HFFc6 (cell line): ENCODE results near the gene MECR. TPM values are rescaled to one million over a fixed set of nuclear protein-coding genes. Genes with fewer than 3 reads are reported as not detected.
A peak's percentile ranks its signal among the peaks of the same experiment; 100 is the strongest.
"Not testable (repeated sequence)": the region's sequence is repeated elsewhere in the genome, so short reads cannot be mapped to it uniquely, and the experiment has no call there.

Experiments
- DNase-seq: peaks from one replicate; pipeline ENCODE4 v3.0.0-alpha.2; 2018
- H3K27ac Mint-ChIP-seq: 2 replicates; pipeline ENCODE4 v1.8.0; 2020; ENCODE audit warnings: mild to moderate bottlenecking, mixed read lengths
- H3K27me3 Mint-ChIP-seq: 2 replicates; pipeline ENCODE4 v1.8.0; 2021; ENCODE audit warnings: mild to moderate bottlenecking, moderate library complexity, mixed read lengths; ENCODE audit not compliant: insufficient read depth
- H3K36me3 Mint-ChIP-seq: 2 replicates; pipeline ENCODE4 v1.8.0; 2021; ENCODE audit warnings: low read depth, mixed read lengths
- H3K4me1 Mint-ChIP-seq: 2 replicates; pipeline ENCODE4 v1.8.0; 2020; ENCODE audit warnings: low read depth, mixed read lengths
- H3K4me3 Mint-ChIP-seq: 2 replicates; pipeline ENCODE4 v1.8.0; 2020; ENCODE audit warnings: mild to moderate bottlenecking, moderate library complexity, mixed read lengths
- H3K9me3 Mint-ChIP-seq: 2 replicates; pipeline ENCODE4 v1.8.0; 2020; ENCODE audit warnings: mild to moderate bottlenecking, mixed read lengths
- total RNA-seq, 6 experiments: library from RNA; stranded (reverse); fragmentation: NEBNext Ultra II Directional; extraction: Animal tissue kit (Norgen Biotek cat#: 25700); gene quantifications; 2 replicates in 1 of 6; 3 replicates in 5 of 6; pipeline ENCODE4 v1.2.3, GENCODE V29; 2021
- TF ChIP-seq, protein P1 (sequence below): fragments of 200-600 bp; sonication (generic); IDR thresholded peaks from 2 replicates; pipeline ENCODE4 v1.5.0; 2021; ENCODE audit warnings: antibody characterized with exemption, mild to moderate bottlenecking

MECR gene
- total RNA-seq, 6 experiments from 2014 or later = 20.5 to 27.1 (median 21.9) TPM

DNA sequence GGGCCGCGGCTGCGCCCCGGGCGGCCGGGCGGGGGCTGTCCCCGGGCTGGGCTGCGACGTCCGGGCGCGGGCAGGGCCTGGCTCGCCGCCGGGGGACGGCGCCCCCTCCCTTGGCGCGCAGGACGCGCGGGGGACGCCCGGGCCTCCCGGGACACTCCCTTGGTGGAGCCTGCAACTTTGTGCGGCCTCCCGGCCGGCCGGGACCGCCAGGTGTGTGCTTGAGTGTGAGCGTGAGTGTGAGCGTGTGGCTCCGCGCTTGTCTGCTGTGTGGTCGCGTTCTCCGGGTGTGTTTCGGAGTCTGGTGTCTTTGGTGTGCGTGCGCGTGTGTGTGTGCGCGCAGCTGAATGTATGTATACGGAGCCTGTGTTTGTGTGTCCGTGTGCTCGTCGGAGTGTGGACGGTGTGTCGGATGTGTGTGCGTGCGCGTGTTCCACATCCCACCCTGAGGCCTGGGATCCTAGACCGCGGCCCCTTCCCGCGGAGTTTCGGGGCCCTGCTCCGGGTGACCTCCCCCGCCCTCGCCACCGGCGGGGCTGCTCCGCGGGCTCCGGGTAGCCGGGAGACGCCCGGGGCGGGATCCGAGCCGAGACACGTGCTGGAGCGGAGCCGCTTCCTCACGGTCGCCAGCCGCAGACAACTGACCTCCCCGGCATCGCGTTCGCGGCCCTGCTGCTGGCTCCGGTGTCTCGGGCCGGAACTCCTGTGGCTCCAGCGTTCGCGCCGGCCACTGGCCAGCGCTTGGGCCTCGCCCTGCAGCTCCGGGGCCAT, 7.3 kb upstream of the MECR start:
- Mint-ChIP-seq H3K9me3 (no peaks in the 10 kb centered on the region), H3K4me3 (peak overlapping the region; percentile 86), H3K4me1 (peaks cover 30% of the 10 kb centered on the region), H3K27me3 (peaks cover 8% of the 10 kb centered on the region), H3K27ac (peak overlapping the region; percentile 83), H3K36me3 (no peaks in the 10 kb centered on the region)
- DNase-seq = no peak
- TF ChIP-seq, protein P1, sequence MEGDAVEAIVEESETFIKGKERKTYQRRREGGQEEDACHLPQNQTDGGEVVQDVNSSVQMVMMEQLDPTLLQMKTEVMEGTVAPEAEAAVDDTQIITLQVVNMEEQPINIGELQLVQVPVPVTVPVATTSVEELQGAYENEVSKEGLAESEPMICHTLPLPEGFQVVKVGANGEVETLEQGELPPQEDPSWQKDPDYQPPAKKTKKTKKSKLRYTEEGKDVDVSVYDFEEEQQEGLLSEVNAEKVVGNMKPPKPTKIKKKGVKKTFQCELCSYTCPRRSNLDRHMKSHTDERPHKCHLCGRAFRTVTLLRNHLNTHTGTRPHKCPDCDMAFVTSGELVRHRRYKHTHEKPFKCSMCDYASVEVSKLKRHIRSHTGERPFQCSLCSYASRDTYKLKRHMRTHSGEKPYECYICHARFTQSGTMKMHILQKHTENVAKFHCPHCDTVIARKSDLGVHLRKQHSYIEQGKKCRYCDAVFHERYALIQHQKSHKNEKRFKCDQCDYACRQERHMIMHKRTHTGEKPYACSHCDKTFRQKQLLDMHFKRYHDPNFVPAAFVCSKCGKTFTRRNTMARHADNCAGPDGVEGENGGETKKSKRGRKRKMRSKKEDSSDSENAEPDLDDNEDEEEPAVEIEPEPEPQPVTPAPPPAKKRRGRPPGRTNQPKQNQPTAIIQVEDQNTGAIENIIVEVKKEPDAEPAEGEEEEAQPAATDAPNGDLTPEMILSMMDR = no peak

- Mint-ChIP-seq H3K4me1 (peaks cover 30% of the 10 kb centered on the region), H3K36me3 (no peaks in the 10 kb centered on the region), H3K27me3 (peaks cover 8% of the 10 kb centered on the region), H3K9me3 (no peaks in the 10 kb centered on the region), H3K27ac (peak overlapping the region; percentile 6), H3K4me3 (peak overlapping the region; percentile 86)
- TF ChIP-seq, protein P1 = peak; percentile 17; the same call in 1 of the 2 replicates
- peak; percentile 25 for DNase-seq
Measured at GRCh38 chr1:29237129-29237821, 6.5 kb upstream of the MECR start.

DNA sequence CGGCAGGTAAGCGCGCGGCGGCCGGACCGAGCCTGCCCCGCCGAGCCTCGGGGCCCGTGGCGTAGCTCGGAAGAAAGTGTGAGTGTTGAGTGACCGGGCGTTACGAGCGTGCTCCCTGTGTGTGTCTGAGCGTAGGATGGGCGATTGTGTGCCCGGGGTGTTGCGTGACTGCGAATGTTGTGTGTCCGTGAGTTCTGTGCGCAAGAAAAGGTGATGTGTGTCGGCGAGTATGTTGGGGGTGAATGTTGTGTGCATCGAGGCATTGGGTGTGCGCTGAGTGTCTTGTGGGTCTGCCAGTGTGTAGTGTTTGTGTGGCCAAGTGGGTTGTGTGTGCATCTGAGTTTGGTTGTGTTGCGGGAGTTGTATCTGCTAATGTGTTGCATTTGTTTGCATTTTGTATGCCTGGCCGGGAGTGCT, 6.0 kb upstream of the MECR start:
- H3K27ac Mint-ChIP-seq = peak overlapping the region; percentile 6
- H3K9me3 Mint-ChIP-seq = no peaks in the 10 kb centered on the region
- H3K4me1 Mint-ChIP-seq = peaks cover 30% of the 10 kb centered on the region
- TF ChIP-seq, protein P1 = no peak
- H3K36me3 Mint-ChIP-seq = no peaks in the 10 kb centered on the region
- peak overlapping the region; percentile 86 for H3K4me3 Mint-ChIP-seq
- no peak for DNase-seq
- H3K27me3 Mint-ChIP-seq = peaks cover 8% of the 10 kb centered on the region

- Mint-ChIP-seq H3K36me3 (no peaks in the 10 kb centered on the region), H3K9me3 (no peaks in the 10 kb centered on the region), H3K27ac (peak within 1 kb of the TSS; percentile 6), H3K4me1 (peaks cover 35% of the 10 kb centered on the region), H3K4me3 (peak within 1 kb of the TSS; percentile 86), H3K27me3 (peaks cover 8% of the 10 kb centered on the region)
- TF ChIP-seq, protein P1 = peak; percentile 88
- DNase-seq = peak; percentile 39
Measured at GRCh38 chr1:29235955-29236711, 5.4 kb upstream of the MECR start, which contains the start of gene PTPRU. Gene PTPRU, plus strand, starts transcription at chr1:29236522. Its CDS starts 123 bp downstream, at chr1:29236645.

- not testable (repeated sequence) for H3K9me3 Mint-ChIP-seq, H3K4me3 Mint-ChIP-seq, H3K27ac Mint-ChIP-seq, H3K36me3 Mint-ChIP-seq, H3K27me3 Mint-ChIP-seq, DNase-seq
- peaks cover 43% of the 10 kb centered on the region for H3K4me1 Mint-ChIP-seq
Measured at GRCh38 chr1:29234881-29235280, 4.1 kb upstream of the MECR start.
